Measurements from ENCODE around the gene SASH1. TPM values are rescaled to one million over a fixed set of nuclear protein-coding genes. Genes with fewer than 3 reads are reported as not detected.

SASH1 gene
- total and polyA plus RNA-seq, 2 experiments from 2014 or later, result 69.1 to 99.0 TPM

- 96% methylated on average over 2 of the region's 2 CpGs for WGBS, 2 experiments (ENCODE audit: low coverage in 1 of 2, low lambda C conversion rate in 2 of 2, missing lambda C conversion rate in 2 of 2)
- Histone ChIP-seq H3K79me2 (ENCODE audit: insufficient read depth) (peaks cover 100% of the 10 kb centered on the region), H3K4me2 (ENCODE audit: unreplicated experiment) (no peak overlapping the region)
These were observed 27.5 kb downstream of the SASH1 start for GRCh38 chr6:148370176-148370575.

GRCh38 chr6:148374040-148374774 is 31.6 kb downstream of the SASH1 start:
- in situ Hi-C loops (cut with MboI), result no loop called here
- H3K36me3 ChIP-seq (ENCODE audit: low read depth), result 0 out of 2 replicates have a peak, but pooled peaks cover 5% of the 10 kb centered on the region
- DNase-seq, result no peak
- H3K4me3 ChIP-seq, result no peak overlapping the region
- no peak overlapping the region for H3K27ac ChIP-seq
- no peaks in the 10 kb centered on the region for H3K27me3 ChIP-seq (replicated peaks; ENCODE audit: insufficient read depth)
- H3F3A ChIP-seq (ENCODE audit: insufficient read depth), result peaks cover 12% of the 10 kb centered on the region
- WGBS, 2 experiments (ENCODE audit: low coverage in 1 of 2, low lambda C conversion rate in 2 of 2, missing lambda C conversion rate in 2 of 2), result 89 to 91% methylated on average over 5 of the region's 5 CpGs
- no peaks in the 10 kb centered on the region for H3K4me1 ChIP-seq (ENCODE audit: insufficient read depth)
- H3K9me2 ChIP-seq (ENCODE audit: insufficient read depth), result no peaks in the 10 kb centered on the region
- H3K9me3 ChIP-seq (ENCODE audit: low read depth), result no peaks in the 10 kb centered on the region
- H3K9ac ChIP-seq, result no peak overlapping the region
- H2AFZ ChIP-seq, result no peak overlapping the region
- no peaks in the 10 kb centered on the region for H4K20me1 ChIP-seq (ENCODE audit: insufficient read depth)
- no peak overlapping the region for H3K4me2 ChIP-seq (ENCODE audit: unreplicated experiment)
- peaks cover 99% of the 10 kb centered on the region for H3K79me2 ChIP-seq (ENCODE audit: insufficient read depth)
- TF ChIP-seq EZH2 (IDR thresholded peaks at IDR 0.05; ENCODE audit: insufficient read depth, poor library complexity, severe bottlenecking), result no peak
- no peak for TF ChIP-seq EZH2phosphoT487 (IDR thresholded peaks at IDR 0.05; ENCODE audit: insufficient read depth, low read depth)

More at GRCh38 chr6:148370176-148370575, 27.5 kb downstream of the SASH1 start:
- H3K27me3 ChIP-seq (replicated peaks; ENCODE audit: insufficient read depth), result no peaks in the 10 kb centered on the region
- no peak overlapping the region for H3K4me3 ChIP-seq
- 0 out of 2 replicates have a peak, but pooled peaks cover 5% of the 10 kb centered on the region for H3K36me3 ChIP-seq (ENCODE audit: low read depth)
- no peak overlapping the region for H3K9ac ChIP-seq
- H3F3A ChIP-seq (ENCODE audit: insufficient read depth), result peaks cover 18% of the 10 kb centered on the region
- H4K20me1 ChIP-seq (ENCODE audit: insufficient read depth), result no peaks in the 10 kb centered on the region
- no peaks in the 10 kb centered on the region for H3K9me2 ChIP-seq (ENCODE audit: insufficient read depth)
- 0 out of 2 replicates have a peak overlapping the region, but pooled peaks have one; percentile 5 for H3K27ac ChIP-seq
- in situ Hi-C loops (cut with MboI), result no loop called here
- peaks cover 10% of the 10 kb centered on the region for H3K4me1 ChIP-seq (ENCODE audit: insufficient read depth)
- no peak overlapping the region for H2AFZ ChIP-seq
- peak; percentile 57 for DNase-seq
- H3K9me3 ChIP-seq (ENCODE audit: low read depth), result no peaks in the 10 kb centered on the region
- TF ChIP-seq EZH2 (IDR thresholded peaks at IDR 0.05; ENCODE audit: insufficient read depth, poor library complexity, severe bottlenecking) (no peak), EZH2phosphoT487 (IDR thresholded peaks at IDR 0.05; ENCODE audit: insufficient read depth, low read depth) (no peak)

- Histone ChIP-seq H3K27ac (no peak overlapping the region), H3K9me2 (ENCODE audit: insufficient read depth) (no peaks in the 10 kb centered on the region), H3K36me3 (ENCODE audit: low read depth) (0 out of 2 replicates have a peak, but pooled peaks cover 5% of the 10 kb centered on the region), H3K9ac (no peak overlapping the region), H3K4me2 (ENCODE audit: unreplicated experiment) (no peak overlapping the region), H3K4me3 (no peak overlapping the region), H4K20me1 (ENCODE audit: insufficient read depth) (peaks cover 6% of the 10 kb centered on the region; the same call in 1 of the 2 replicates), H3K9me3 (ENCODE audit: low read depth) (no peaks in the 10 kb centered on the region), H3K79me2 (ENCODE audit: insufficient read depth) (peaks cover 99% of the 10 kb centered on the region), H2AFZ (no peak overlapping the region), H3F3A (ENCODE audit: insufficient read depth) (peaks cover 17% of the 10 kb centered on the region), H3K4me1 (ENCODE audit: insufficient read depth) (peaks cover 10% of the 10 kb centered on the region), H3K27me3 (replicated peaks; ENCODE audit: insufficient read depth) (no peaks in the 10 kb centered on the region)
- TF ChIP-seq EZH2phosphoT487 (IDR thresholded peaks at IDR 0.05; ENCODE audit: insufficient read depth, low read depth), result no peak
- TF ChIP-seq EZH2 (IDR thresholded peaks at IDR 0.05; ENCODE audit: insufficient read depth, poor library complexity, severe bottlenecking), result no peak
- 76 to 77% methylated on average over 5 of the region's 5 CpGs for WGBS, 2 experiments (ENCODE audit: low coverage in 1 of 2, low lambda C conversion rate in 2 of 2, missing lambda C conversion rate in 2 of 2)
- in situ Hi-C loops (cut with MboI), result no loop called here
- no peak for DNase-seq
These were observed 32.8 kb downstream of the SASH1 start for GRCh38 chr6:148375401-148375800.

- TF ChIP-seq EZH2 (IDR thresholded peaks at IDR 0.05; ENCODE audit: insufficient read depth, poor library complexity, severe bottlenecking) (no peak), EZH2phosphoT487 (IDR thresholded peaks at IDR 0.05; ENCODE audit: insufficient read depth, low read depth) (no peak)
- Histone ChIP-seq H3K36me3 (ENCODE audit: low read depth) (0 out of 2 replicates have a peak, but pooled peaks cover 6% of the 10 kb centered on the region), H3K4me1 (ENCODE audit: insufficient read depth) (peaks cover 19% of the 10 kb centered on the region), H2AFZ (no peak overlapping the region), H3K9me2 (ENCODE audit: insufficient read depth) (no peaks in the 10 kb centered on the region), H3F3A (ENCODE audit: insufficient read depth) (peaks cover 20% of the 10 kb centered on the region), H3K9me3 (ENCODE audit: low read depth) (no peaks in the 10 kb centered on the region), H3K79me2 (ENCODE audit: insufficient read depth) (peaks cover 99% of the 10 kb centered on the region), H3K4me3 (no peak overlapping the region), H3K9ac (peak overlapping the region; percentile 4), H3K27me3 (replicated peaks; ENCODE audit: insufficient read depth) (no peaks in the 10 kb centered on the region), H3K4me2 (ENCODE audit: unreplicated experiment) (peak overlapping the region; percentile 29), H3K27ac (peak overlapping the region; percentile 42), H4K20me1 (ENCODE audit: insufficient read depth) (peaks cover 6% of the 10 kb centered on the region; the same call in 1 of the 2 replicates)
- in situ Hi-C loops (cut with MboI), result no loop called here
- WGBS, 2 experiments (ENCODE audit: low coverage in 1 of 2, low lambda C conversion rate in 2 of 2, missing lambda C conversion rate in 2 of 2), result 96 to 97% methylated on average over 5 of the region's 5 CpGs
- peak; percentile 20 for DNase-seq
These were observed 36.8 kb downstream of the SASH1 start for GRCh38 chr6:148379481-148379880.

All from GM23248 (cell line).